HepG2 (cell line): ENCODE data around the gene PIM1. TPM values are rescaled to one million over a fixed set of nuclear protein-coding genes. Genes with fewer than 3 reads are reported as not detected.
A peak's percentile ranks its signal among the peaks of the same experiment; 100 is the strongest.

Source experiments
- BRCA1 ChIP-seq: sonication (generic); formaldehyde crosslinking; IDR thresholded peaks from 2 replicates; pipeline ENCODE4 v1.4.0; 2020; ENCODE audit warnings: missing genetic modification reagents
- CEBPG ChIP-seq: IDR thresholded peaks from 2 replicates; pipeline ENCODE4 v1.6.1; 2016
- ESRRA ChIP-seq: sonication (generic); formaldehyde crosslinking; IDR thresholded peaks from 2 replicates; pipeline ENCODE4 v1.5.1; 2020; ENCODE audit warnings: mild to moderate bottlenecking, low read depth, missing genetic modification reagents
- GABPA ChIP-seq, 2 experiments: IDR thresholded peaks; 2 replicates each; pipeline ENCODE4 v1.6.1; 2011 to 2016; ENCODE audit warnings: low read depth in 2 of 2, low read length in 1 of 2, missing biosample characterization in 1 of 2, missing genetic modification characterization in 1 of 2
- MAFK ChIP-seq, 2 experiments: IDR thresholded peaks in 1 of 2; conservative IDR thresholded peaks in 1 of 2; 2 replicates each; pipeline ENCODE4 v1.6.1; 2011; ENCODE audit warnings: improper control_type of control experiment in 2 of 2, low read length in 2 of 2
- MEIS2 ChIP-seq: sonication (generic); formaldehyde crosslinking; IDR thresholded peaks from 2 replicates; pipeline ENCODE4 v1.9.0; 2021; ENCODE audit warnings: mild to moderate bottlenecking, missing genetic modification reagents
- MLLT10 ChIP-seq: sonication (generic); formaldehyde crosslinking; IDR thresholded peaks from 2 replicates; pipeline ENCODE4 v1.4.0; 2020; ENCODE audit warnings: missing genetic modification reagents
- MTA1 ChIP-seq: sonication (generic); formaldehyde crosslinking; IDR thresholded peaks from 2 replicates; pipeline ENCODE4 v1.4.0; 2020; ENCODE audit warnings: missing genetic modification reagents, mild to moderate bottlenecking, borderline replicate concordance
- NCOR1 ChIP-seq: fragments of 200-600 bp; sonication (generic); IDR thresholded peaks from 2 replicates; pipeline ENCODE4 v1.7.0; 2017; ENCODE audit warnings: antibody characterized with exemption, low read length, borderline replicate concordance
- RAD51 ChIP-seq: fragments of 450-650 bp; IDR thresholded peaks from 2 replicates; pipeline ENCODE4 v1.6.1; 2016; ENCODE audit warnings: borderline replicate concordance
- SIX4 ChIP-seq: sonication (generic); formaldehyde crosslinking; IDR thresholded peaks from 2 replicates; pipeline ENCODE4 v1.4.0; 2020; ENCODE audit warnings: missing genetic modification reagents
- SRSF1 ChIP-seq: fragments of 200-400 bp; formaldehyde crosslinking; optimal IDR thresholded peaks from 2 replicates; pipeline ENCODE3; 2017; ENCODE audit warnings: mild to moderate bottlenecking, low read depth, low read length, moderate library complexity
- TCF12 ChIP-seq, 2 experiments: fragments of 450-650 bp in 1 of 2; sonication (generic) in 1 of 2; formaldehyde crosslinking in 1 of 2; IDR thresholded peaks; 2 replicates each; pipeline versions ENCODE4 v1.6.1 to v1.8.0; 2017 to 2022; ENCODE audit warnings: antibody characterized with exemption in 1 of 2, mild to moderate bottlenecking in 1 of 2, missing genetic modification reagents in 1 of 2, moderate library complexity in 1 of 2
- ZBTB7A ChIP-seq: sonication (generic); formaldehyde crosslinking; IDR thresholded peaks from 2 replicates; pipeline ENCODE4 v1.8.0; 2022; ENCODE audit warnings: mild to moderate bottlenecking, missing genetic modification reagents
- ZMYM2 ChIP-seq: sonication (generic); formaldehyde crosslinking; IDR thresholded peaks from 2 replicates; pipeline ENCODE4 v1.8.0; 2022; ENCODE audit warnings: mild to moderate bottlenecking, missing genetic modification reagents
- ZNF557 ChIP-seq: sonication (generic); formaldehyde crosslinking; IDR thresholded peaks from 2 replicates; pipeline ENCODE4 v1.4.0; 2020; ENCODE audit warnings: missing genetic modification reagents
- ZNF563 ChIP-seq: sonication (generic); formaldehyde crosslinking; IDR thresholded peaks from 2 replicates; pipeline ENCODE4 v1.8.0; 2022; ENCODE audit warnings: mild to moderate bottlenecking, moderate library complexity, missing genetic modification reagents
- ZNF703 ChIP-seq: sonication (generic); formaldehyde crosslinking; IDR thresholded peaks from 2 replicates; pipeline ENCODE4 v1.5.1; 2020; ENCODE audit warnings: missing genetic modification reagents, mild to moderate bottlenecking, moderate library complexity, borderline replicate concordance
- polyA plus RNA-seq, 8 experiments: library from polyadenylated mRNA; depleted of rRNA in 3 of 8; stranded (reverse) in 7 of 8; unstranded in 1 of 8; fragments of >200 nt; fragmentation: Illumina TruSeq in 4 of 8; extraction: Trizol in 4 of 8; gene quantifications; 2 replicates each; pipeline versions ENCODE4 v1.2.1 to v1.2.3, GENCODE V29; 2011 to 2016; ENCODE audit warnings: low read depth in 4 of 8, missing spikeins in 1 of 8, mixed read lengths in 1 of 8; ENCODE audit not compliant: insufficient read depth in 1 of 8
- total RNA-seq, 5 experiments: library from RNA; depleted of rRNA; stranded (reverse); fragments of >200 nt; fragmentation: Illumina TruSeq; extraction: Trizol; gene quantifications; 2 replicates each; pipeline ENCODE4 v1.2.3, GENCODE V29; 2016; ENCODE audit warnings: low read depth in 1 of 5
- TF ChIP-seq, protein P1 (sequence below): IDR thresholded peaks from 2 replicates; pipeline ENCODE4 v1.6.1; 2016; ENCODE audit warnings: low read depth, borderline replicate concordance
- TF ChIP-seq, protein P2 (sequence below): sonication (generic); formaldehyde crosslinking; IDR thresholded peaks from 2 replicates; pipeline ENCODE4 v1.8.1; 2022; ENCODE audit warnings: mild to moderate bottlenecking, missing genetic modification reagents
- TF ChIP-seq, protein P3 (sequence below): sonication (generic); formaldehyde crosslinking; IDR thresholded peaks from 2 replicates; pipeline ENCODE4 v1.4.0; 2020; ENCODE audit warnings: mild to moderate bottlenecking, missing genetic modification reagents, borderline replicate concordance
- TF ChIP-seq, protein P4 (sequence below): IDR thresholded peaks from 2 replicates; pipeline ENCODE4 v1.6.1; 2016; ENCODE audit warnings: low read depth, control low read depth
- TF ChIP-seq, protein P5 (sequence below): sonication (generic); formaldehyde crosslinking; IDR thresholded peaks from 2 replicates; pipeline ENCODE4 v1.4.0; 2020; ENCODE audit warnings: missing genetic modification reagents, mild to moderate bottlenecking, borderline replicate concordance

PIM1 gene
- total and polyA plus RNA-seq, 2 of the 13 experiments (the other 11 are each of a cell fraction or from before 2014, with no cell fraction given) = 29.4 to 117 TPM

DNA sequence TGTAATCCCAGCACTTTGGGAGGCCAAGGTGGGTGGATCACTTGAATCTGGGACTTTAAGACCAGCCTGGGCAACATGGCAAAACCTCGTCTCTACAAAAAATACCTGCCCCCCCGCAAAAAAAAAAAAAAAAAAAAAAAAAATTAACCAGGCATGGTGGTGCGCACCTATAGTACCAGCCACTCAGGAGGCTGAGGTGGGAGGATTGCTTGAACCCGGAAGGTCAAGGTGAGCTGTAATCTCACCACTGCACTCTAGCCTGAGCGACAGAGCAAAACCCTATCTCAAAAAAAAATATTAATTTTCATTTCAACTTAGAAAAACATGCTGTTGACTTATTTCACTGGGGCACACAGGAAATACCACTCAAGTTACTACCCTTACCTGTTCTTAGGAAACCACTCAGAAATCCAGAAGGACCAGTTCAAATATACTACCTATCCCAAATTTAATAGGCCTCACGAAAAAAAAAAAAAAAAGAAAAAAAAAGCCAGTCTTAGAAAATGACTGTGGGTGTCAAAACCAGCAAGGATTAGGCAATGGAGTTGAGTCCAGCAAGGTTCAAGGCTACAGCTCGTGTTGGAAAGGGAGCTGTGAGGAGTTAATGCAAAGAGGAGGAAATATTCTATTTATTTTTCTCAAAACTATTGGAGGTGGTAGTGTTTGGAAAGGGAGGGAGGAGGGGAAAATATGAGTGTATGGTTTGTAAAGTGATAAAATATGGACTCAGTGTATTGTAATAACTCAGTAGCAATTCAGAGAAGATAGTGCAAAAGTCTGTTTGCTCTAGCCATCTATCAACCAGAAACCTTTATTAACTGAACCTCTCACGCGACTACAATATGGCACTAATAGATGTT lies 33.9 kb upstream of the PIM1 start (continued):
- TF ChIP-seq MLLT10 (CRISPR knock-in tag) (no peak), ZNF557 (CRISPR knock-in tag) (no peak), ZMYM2 (no peak), MEIS2 (CRISPR knock-in tag) (peak; percentile 73; the same call in 1 of the 2 replicates), RAD51 (no peak), GABPA (IDR thresholded peaks at IDR 0.05; ENCODE audit: low read depth, low read length) (no peak), GABPA (CRISPR knock-in tag; IDR thresholded peaks at IDR 0.05; ENCODE audit: low read depth) (no peak), TCF12 (IDR thresholded peaks at IDR 0.05) (no peak), TCF12 (CRISPR knock-in tag; IDR thresholded peaks at IDR 0.05) (no peak), MTA1 (CRISPR knock-in tag) (peak; percentile 59; the same call in 1 of the 2 replicates), BRCA1 (CRISPR knock-in tag) (0 out of 2 replicates have a peak, but pooled peaks have one; percentile 40), SRSF1 (no peak), ZBTB7A (CRISPR knock-in tag) (no peak), SIX4 (CRISPR knock-in tag) (peak; percentile 77), ZNF563 (no peak), MAFK (conservative IDR thresholded peaks at IDR 0.05 in 1 of 2, IDR thresholded peaks at IDR 0.05 in 1 of 2; ENCODE audit: low read length in 2 of 2) (no peak), NCOR1 (peak; percentile 96), CEBPG (CRISPR knock-in tag) (peak; percentile 97), ZNF703 (CRISPR knock-in tag) (0 out of 2 replicates have a peak, but pooled peaks have one; percentile 54), ESRRA (CRISPR knock-in tag) (0 out of 2 replicates have a peak, but pooled peaks have one; percentile 25)
- TF ChIP-seq, protein P1, sequence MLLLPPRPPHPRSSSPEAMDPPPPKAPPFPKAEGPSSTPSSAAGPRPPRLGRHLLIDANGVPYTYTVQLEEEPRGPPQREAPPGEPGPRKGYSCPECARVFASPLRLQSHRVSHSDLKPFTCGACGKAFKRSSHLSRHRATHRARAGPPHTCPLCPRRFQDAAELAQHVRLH = peak; percentile 46; the same call in 1 of the 2 replicates
- TF ChIP-seq, protein P2, sequence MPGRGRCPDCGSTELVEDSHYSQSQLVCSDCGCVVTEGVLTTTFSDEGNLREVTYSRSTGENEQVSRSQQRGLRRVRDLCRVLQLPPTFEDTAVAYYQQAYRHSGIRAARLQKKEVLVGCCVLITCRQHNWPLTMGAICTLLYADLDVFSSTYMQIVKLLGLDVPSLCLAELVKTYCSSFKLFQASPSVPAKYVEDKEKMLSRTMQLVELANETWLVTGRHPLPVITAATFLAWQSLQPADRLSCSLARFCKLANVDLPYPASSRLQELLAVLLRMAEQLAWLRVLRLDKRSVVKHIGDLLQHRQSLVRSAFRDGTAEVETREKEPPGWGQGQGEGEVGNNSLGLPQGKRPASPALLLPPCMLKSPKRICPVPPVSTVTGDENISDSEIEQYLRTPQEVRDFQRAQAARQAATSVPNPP (CRISPR knock-in tag) = 0 out of 2 replicates have a peak, but pooled peaks have one; percentile 40
- TF ChIP-seq, protein P3, sequence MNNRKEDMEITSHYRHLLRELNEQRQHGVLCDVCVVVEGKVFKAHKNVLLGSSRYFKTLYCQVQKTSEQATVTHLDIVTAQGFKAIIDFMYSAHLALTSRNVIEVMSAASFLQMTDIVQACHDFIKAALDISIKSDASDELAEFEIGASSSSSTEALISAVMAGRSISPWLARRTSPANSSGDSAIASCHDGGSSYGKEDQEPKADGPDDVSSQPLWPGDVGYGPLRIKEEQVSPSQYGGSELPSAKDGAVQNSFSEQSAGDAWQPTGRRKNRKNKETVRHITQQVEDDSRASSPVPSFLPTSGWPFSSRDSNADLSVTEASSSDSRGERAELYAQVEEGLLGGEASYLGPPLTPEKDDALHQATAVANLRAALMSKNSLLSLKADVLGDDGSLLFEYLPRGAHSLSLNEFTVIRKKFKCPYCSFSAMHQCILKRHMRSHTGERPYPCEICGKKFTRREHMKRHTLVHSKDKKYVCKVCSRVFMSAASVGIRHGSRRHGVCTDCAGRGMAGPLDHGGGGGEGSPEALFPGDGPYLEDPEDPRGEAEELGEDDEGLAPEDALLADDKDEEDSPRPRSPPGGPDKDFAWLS (CRISPR knock-in tag) = 0 out of 2 replicates have a peak, but pooled peaks have one; percentile 63
- TF ChIP-seq, protein P4, sequence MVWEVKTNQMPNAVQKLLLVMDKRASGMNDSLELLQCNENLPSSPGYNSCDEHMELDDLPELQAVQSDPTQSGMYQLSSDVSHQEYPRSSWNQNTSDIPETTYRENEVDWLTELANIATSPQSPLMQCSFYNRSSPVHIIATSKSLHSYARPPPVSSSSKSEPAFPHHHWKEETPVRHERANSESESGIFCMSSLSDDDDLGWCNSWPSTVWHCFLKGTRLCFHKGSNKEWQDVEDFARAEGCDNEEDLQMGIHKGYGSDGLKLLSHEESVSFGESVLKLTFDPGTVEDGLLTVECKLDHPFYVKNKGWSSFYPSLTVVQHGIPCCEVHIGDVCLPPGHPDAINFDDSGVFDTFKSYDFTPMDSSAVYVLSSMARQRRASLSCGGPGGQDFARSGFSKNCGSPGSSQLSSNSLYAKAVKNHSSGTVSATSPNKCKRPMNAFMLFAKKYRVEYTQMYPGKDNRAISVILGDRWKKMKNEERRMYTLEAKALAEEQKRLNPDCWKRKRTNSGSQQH = no peak; the same call in 1 of the 2 replicates
- TF ChIP-seq, protein P5, sequence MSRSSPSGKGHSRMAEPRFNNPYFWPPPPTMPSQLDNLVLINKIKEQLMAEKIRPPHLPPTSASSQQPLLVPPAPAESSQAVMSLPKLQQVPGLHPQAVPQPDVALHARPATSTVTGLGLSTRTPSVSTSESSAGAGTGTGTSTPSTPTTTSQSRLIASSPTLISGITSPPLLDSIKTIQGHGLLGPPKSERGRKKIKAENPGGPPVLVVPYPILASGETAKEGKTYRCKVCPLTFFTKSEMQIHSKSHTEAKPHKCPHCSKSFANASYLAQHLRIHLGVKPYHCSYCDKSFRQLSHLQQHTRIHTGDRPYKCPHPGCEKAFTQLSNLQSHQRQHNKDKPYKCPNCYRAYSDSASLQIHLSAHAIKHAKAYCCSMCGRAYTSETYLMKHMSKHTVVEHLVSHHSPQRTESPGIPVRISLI = peak; percentile 98
